Measurements from ENCODE around the gene PNCK.

Gene PNCK

GRCh38 chrX:153662266-153662665 is 11.3 kb downstream of the PNCK start:
- peak; percentile 29 to 47 for DNase-seq (ENCODE audit: low read depth in 2 of 2)

DNA sequence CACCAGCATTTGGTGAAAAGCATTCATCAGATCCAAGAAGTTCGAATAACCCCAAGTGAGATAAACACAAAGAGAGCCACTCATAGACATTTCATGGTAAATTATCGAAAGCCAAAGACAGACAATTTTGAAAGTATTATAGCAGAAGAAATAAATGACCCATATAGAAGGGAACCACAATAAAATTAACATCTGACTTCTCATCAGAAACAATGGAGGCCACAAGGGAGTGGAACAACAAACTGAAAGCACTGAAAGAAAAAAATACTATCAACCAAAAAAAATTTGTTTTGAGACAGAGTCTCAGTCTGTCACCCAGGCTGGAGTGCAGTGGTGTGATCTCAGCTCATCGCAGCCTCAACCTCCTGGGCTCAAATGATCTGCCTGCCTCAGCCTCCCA is 14.3 kb downstream of the PNCK start:
- no peak for DNase-seq (ENCODE audit: low read depth in 2 of 2)

DNA sequence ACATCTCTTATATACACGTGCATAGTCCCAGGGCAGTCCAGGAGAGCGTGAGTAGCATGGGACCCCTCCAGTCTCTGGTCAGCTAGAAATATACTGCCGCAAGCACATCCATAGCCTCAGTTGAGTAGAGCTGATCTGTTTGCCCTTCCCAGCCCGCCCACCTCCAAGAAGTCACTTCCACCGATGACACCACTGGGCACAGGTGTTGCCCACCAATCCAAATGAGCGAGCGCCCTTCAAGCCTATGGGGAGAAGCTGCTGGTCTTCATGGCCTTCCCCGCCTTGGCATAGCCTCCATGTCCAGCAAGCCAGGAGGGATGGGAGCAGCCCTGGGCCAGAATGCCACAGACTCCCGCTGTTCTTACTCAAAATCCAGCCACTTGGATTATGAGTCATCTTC is 16.5 kb downstream of the PNCK start:
- no peak for DNase-seq (ENCODE audit: low read depth in 2 of 2)

DNA sequence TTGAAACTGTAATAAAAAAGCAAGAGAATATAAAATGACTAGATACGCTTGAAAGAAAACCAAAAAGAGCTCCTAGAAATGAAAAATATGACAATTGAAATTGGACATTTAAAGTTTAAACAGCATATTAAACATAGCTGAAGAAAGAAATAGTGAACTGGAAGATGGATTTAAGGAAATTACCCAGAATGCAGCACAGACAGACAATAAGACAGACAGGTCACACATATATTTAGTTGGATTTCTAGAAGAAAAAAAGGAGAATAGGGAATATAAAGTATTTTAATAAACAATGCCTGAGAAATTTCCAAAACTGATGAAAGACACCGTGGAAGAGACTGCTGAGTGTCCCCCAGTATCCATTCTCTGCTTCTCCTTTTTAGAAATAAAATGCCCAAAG is 20.1 kb downstream of the PNCK start:
- DNase-seq (ENCODE audit: low read depth in 2 of 2) = no peak

DNA sequence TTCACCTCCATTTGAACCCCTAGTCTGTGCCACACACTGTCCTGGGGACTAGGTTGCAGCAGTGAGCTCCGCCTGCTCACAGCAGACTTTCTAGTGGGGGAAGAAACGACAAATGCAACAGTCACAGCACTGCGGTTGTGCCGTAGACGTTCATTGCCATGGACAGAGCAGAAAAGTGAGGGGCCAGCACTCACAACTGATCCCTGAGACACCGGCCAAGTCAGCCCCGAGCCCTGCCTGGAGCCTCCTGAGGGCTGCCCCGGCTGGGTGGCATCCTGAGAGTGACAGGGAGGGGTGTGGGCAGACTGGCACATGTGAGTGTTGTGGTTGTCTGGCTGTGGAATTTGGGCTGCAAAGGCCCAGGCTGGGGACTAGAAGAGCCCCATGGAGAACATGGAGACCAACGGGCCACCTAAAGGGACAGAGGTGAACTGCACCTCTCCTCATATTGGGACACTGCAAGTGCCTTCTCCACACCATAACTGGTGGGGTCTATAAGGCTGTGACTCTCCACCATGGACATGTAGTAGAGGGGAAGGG is 22.0 kb downstream of the PNCK start:
- no peak for DNase-seq (ENCODE audit: low read depth in 2 of 2)

GRCh38 chrX:153650959-153651358 is 22.7 kb downstream of the PNCK start:
- DNase-seq (ENCODE audit: low read depth in 2 of 2) = no peak

DNA sequence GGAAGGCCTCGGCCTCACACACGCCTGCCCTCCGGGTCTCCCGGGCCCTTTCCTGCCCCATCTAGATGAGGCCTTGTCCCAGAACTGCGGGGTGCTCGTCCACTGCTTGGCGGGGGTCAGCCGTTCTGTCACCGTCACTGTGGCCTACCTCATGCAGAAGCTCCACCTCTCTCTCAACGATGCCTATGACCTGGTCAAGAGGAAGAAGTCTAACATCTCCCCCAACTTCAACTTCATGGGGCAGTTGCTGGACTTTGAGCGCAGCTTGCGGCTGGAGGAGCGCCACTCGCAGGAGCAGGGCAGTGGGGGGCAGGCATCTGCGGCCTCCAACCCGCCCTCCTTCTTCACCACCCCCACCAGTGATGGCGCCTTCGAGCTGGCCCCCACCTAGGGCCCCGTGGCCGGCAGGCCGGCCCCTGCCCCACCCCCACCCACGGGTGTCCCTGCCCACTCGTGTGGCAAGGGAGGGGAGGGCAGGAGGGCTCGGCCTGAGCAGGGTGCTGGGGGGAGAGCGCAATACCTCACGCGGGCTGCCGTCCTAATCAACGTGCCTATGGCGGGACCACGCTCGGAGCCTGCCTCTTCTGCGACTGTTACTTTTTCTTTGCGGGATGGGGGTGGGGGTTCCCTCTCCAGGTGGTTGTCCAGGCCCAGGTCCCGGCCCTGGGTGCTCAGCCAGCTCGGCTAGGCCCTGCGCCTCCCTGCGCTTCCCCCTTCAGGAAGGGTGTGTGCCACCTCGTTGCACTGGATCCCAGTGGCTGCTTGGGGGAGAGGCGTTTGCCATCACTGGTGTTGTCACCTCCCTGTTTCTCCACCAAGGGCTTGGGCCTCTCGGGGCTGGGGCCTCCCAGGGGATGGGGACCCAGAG is 23.5 kb downstream of the PNCK start:
- DNase-seq (ENCODE audit: low read depth in 2 of 2) = no peak

- peak in 1 of 2 experiments; percentile 27 for DNase-seq (ENCODE audit: low read depth in 2 of 2)
Measured at GRCh38 chrX:153649178-153649914, 24.3 kb downstream of the PNCK start.

DNA sequence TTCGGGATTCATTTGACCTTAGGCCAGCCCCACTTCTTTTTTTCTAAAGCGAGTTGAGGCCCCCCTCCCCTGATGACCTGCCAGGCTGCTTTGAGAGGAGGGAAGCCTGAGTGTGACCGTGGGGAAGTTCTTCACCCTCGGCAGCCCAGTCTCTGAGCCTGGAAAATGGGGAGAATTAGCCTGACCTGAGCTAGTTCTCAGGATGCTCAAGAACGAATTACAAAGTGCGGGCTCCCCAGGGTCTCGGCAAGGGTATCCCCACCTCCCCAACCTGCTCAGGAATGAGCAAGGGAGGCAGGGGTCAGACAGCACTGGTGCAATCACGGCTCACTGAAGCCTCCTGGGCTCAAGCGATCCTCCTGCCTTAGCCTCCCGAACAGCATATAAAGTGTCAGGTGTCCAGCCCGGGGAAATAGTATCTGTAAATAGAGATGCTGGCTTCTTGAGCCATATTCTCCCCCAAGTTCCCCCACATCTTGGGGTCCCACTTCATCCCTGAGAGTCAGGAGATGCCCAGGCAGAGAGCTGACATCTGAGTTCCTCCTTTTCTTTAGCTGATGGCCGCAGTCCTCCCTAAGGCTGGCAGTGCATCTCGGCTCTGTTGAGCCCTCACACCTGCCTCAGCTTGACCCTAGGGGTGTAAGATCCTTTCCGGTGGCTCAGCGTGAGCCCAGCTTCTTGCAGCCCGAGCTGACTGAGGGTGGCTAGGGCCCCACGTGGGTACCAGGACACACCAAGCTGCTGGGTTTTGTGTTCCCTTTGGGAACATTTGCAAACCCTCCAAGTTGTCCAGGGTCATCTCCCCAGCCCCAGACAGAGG is 25.0 kb downstream of the PNCK start:
- no peak for DNase-seq (ENCODE audit: low read depth in 2 of 2)

DNA sequence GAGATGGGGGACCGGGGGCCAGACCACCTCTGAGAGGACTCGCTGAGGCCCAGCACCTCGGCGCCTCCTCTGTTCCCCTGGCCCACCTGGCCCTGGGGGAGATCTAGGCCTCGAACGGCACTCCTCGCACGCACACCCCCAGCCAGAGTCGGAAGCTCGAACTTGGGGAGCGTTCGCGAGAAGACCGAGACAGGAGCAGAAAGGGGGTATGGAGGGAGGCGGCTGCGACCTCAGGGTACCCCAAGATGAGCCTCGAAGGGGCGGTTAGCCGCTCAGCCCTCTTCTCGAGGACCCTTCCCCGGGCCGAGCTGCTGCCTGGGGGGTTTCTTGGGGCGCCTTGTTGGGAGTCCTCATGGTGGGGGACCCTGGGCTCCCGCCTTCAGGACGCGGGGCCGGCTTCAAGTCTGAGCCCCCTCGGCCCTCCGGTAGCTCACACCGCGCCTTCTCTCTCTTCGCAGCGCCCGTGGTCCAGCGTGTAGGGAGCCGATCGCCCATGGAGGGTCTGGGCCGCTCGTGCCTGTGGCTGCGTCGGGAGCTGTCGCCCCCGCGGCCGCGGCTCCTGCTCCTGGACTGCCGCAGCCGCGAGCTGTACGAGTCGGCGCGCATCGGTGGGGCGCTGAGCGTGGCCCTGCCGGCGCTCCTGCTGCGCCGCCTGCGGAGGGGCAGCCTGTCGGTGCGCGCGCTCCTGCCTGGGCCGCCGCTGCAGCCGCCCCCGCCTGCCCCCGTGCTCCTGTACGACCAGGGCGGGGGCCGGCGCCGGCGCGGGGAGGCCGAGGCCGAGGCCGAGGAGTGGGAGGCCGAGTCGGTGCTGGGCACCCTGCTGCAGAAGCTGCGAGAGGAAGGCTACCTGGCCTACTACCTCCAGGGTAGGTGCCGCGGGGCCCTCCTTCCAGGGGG is 25.9 kb downstream of the PNCK start:
- no peak for DNase-seq (ENCODE audit: low read depth in 2 of 2)

DNA sequence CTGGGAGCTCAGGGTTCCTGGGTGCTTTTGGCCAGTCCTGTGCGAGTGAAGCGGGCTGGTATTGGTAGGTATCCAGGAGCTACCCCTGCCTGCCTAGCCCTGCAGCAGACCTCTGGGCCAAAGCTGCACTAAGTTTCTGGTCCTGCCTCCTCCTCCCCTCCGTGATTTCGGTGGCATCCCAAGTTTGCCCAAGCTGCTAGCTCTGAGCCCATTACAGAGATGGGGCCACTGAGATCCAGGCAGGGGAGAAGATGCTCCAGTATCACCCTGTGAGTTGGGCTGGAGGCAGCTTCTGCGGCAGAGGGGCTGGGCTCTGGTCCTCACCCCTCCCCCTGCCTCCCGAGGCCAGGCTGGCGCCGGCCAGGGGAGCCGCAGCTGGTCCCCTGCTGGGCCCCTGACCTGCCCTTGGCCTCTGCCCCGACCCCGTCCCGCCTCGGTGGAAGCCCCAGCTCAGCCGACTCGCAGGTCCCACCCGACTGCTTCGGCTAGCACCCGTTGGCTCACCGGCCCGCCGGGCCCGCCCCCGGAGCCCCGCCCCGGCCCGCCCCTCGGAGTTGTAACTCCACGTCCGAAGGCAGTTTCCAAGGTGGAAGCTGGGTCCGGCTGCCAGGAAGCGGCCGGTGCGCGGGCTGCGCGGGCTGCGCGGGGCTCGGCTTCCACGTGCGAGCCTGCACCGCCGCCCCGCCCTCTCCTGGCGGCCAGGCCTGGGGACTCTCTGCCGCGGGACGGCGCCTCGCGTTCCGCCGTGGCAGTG is 26.8 kb downstream of the PNCK start, which contains the start of gene DUSP9:
Gene DUSP9, plus strand, starts transcription at position 584 of the 754 bp plus-strand sequence. CDS start 751 bp downstream, outside the sequence.
- DNase-seq (ENCODE audit: low read depth in 2 of 2) = no peak

- DNase-seq (ENCODE audit: low read depth in 2 of 2) = no peak
Measured at GRCh38 chrX:153645921-153646488, 27.6 kb downstream of the PNCK start.

DNA sequence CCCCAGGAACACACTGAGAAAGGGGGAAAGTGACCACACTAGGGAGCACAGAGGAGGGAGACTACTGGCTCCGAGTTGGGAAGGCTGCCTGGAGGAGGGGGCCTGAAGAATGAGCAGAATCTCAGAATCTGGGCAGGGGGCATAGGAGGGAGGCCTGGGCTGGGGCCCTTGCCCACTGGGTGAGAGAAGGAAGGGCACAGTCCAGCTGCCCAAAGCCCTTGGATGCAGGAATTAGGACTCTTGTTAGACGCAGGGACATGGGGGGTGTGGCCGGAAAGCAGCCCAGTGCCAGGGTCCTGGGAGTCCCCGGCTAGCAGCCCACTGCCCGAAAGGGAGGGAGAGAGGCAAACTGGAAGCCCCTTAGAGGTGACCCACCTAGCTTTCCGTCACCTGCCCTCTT is 28.5 kb downstream of the PNCK start:
- DNase-seq (ENCODE audit: low read depth in 2 of 2) = no peak

- DNase-seq (ENCODE audit: low read depth in 2 of 2) = no peak
Measured at GRCh38 chrX:153644356-153645125, 29.1 kb downstream of the PNCK start.

DNA sequence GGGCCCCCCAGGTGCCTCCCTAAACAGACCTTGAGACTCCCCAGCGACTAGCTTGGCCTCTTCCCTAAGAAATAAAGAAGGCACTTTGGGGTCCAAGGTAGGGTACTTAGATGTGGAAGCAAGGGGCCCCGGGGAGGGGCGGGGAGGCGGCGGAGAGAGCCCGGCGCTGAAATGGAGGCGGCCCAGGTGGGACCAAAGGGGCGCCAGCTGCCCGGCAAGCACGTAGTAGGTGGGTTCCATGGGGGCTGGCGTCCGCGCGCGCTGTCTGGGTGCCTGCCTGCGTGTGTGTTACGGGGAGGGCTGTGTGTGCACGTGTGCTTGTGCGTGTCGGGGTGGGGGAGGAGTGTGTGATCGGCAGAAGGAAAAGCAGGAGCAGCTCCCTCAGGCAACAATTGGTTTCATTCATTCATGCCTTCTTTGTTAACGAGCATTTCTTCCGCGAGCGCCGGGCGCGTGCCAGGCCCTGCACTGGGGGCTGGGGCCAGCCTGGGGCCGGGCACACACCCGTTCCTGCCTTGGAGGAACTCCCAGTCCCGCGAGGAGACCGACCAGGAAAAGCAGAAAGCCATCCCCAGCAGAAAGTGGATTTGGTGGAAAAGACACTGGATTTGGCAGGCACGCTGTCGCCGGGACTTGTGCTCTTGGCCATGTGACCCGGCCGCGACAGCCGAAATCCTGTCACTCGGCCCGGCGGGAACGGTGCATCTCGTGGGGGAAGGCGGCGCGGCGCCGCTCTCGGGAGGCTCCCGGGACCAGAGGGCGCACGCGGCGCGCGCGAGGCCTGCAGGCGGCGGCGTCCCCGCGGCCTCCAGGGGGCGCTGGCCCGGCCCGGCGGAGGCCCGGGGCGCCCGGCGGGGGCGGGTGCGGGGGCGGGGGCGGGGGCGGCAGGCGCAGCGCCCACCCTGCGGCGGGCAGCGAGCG is 29.9 kb downstream of the PNCK start:
- DNase-seq (ENCODE audit: low read depth in 2 of 2) = no peak

DNA sequence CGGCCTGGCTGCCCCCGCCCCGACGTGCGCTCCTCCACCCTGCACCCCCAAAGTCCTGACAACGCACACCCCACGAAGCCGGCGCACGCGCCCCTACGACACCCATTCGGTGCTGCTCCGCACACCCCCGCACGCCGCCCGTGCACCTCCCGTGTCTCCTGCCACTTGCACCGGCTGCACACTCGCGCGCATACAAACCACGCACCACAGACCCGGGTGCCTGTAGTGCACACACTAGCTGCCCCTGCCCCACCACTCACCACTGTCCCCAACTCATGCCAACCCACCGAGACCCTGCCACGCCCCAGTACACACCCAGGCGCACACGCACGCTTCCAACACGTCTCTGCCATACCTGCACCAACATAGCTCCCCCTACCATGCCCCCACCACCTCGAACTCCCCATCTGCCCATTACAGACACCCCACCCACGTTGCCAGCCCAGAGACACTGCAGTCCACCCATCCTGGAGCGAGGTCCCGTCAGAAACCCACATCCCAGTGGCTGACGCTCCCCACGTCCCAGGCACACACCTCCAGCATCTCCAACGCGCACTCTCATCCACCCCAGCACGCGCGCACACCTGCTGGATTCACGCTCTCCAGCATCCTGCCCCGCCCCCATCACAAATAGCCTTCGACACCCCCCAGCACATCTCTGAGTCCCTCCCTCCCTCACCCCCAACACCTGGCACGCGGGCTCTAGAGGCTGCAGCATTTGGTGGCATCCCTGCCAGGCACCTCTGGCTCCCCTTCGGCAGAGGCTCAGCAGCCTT is 30.8 kb downstream of the PNCK start:
- DNase-seq (ENCODE audit: low read depth in 2 of 2) = no peak

GRCh38 chrX:153642051-153642654 is 31.5 kb downstream of the PNCK start:
- DNase-seq (ENCODE audit: low read depth in 2 of 2) = no peak
